ENCODE results near the gene AGO3. TPM values are rescaled to one million over a fixed set of nuclear protein-coding genes. Genes with fewer than 3 reads are reported as not detected.

Gene AGO3
- total and polyA plus RNA-seq, 2 of the 13 experiments (the other 11 are each of a cell fraction or from before 2014, with no cell fraction given) = 21.2 to 27.1 TPM

DNA sequence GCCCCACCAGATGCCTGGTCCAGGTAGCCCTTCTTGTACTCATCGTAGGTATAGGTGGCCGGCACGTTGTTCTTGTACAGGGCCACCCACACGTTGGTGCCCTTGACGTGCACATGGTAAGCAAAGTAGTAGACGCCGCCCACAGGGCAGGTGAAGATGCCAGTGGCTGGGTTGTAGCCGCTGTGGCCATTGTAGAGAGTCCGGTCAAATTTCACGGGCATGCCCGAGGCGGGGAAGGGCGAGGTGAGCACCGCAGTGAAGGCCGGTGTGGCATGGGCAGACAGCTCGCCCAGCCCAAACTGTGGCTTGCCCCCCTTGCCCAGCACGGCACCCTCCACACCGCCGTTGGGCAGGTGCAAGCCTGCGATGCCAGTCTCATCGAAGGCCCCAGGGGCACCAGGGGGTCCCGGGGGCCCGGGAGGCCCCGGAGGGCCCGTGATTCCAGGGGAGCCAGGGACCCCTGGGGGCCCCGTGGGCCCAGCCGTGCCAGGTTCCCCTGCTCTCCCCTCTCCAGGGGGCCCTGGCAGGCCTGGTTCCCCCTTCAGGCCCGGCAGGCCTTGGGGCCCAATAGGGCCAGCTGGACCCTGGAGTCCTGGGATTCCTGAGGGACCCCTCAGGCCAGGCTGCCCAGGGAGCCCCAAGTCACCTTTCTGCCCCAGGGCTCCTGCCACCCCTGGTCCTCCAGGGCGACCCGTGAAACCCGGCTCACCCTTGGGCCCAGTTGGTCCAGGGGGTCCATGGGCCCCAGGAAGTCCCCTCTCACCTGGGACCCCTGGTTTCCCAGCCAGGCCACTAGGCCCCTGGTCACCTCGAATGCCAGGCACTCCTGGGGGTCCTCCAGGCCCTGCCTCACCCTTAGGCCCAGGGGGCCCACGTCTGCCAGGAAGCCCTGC lies 167.0 kb downstream of the AGO3 start:
- Histone ChIP-seq H2AFZ (ENCODE audit: low read length) (no peak overlapping the region), H3K79me2 (ENCODE audit: insufficient read depth, low read length) (no peaks in the 10 kb centered on the region), H3K4me3 (replicated peaks in 1 of 3; ENCODE audit: insufficient read depth in 1 of 3, low read depth in 2 of 3, low read length in 3 of 3) (no peak overlapping the region), H3K27ac (ENCODE audit: extremely low read length, insufficient read depth, low read length) (no peak overlapping the region), H3K36me3 (replicated peaks in 1 of 2; ENCODE audit: control insufficient read depth in 1 of 2, insufficient read depth in 2 of 2, low read length in 2 of 2) (peaks cover 20 to 30% of the 10 kb centered on the region in 2 experiments), H3K4me1 (ENCODE audit: insufficient read depth, low read length) (peaks cover 29% of the 10 kb centered on the region; the same call in 1 of the 2 replicates), H3K9me3 (ENCODE audit: low read length) (no peaks in the 10 kb centered on the region), H4K20me1 (ENCODE audit: insufficient read depth, low read length) (0 out of 2 replicates have a peak, but pooled peaks cover under 1% of the 10 kb centered on the region), H3K27me3 (ENCODE audit: control insufficient read depth in 1 of 2, insufficient read depth in 2 of 2, low read length in 2 of 2) (no peaks in the 10 kb centered on the region), H3K4me2 (ENCODE audit: low read depth, low read length) (no peak overlapping the region), H3K9ac (ENCODE audit: insufficient read depth, low read depth, low read length) (no peak overlapping the region)
- intact Hi-C loops (cut with micrococcal nuclease; ENCODE audit: unreplicated experiment) (loop anchor here (5.0 kb wide), 1 partner anchor 189 kb away; no protein-coding TSS in a partner anchor), in situ Hi-C loops (cut with HindIII; ENCODE audit: extremely low pct_ligation_motif_present, low pct_unique_long_range_greater_than_20kb) (loop anchor here (5.0 kb wide), 1 partner anchor 34 kb away; no protein-coding TSS in a partner anchor)
- CTCF ChIA-PET (ENCODE audit: low intra/inter-chr PET ratio, low total read pairs) = interaction anchor here (5.0 kb wide), 1 partner anchor 36 kb away, joined by 104 read pairs; no protein-coding TSS in a partner anchor
- 94% methylated on average over 7 of the region's 33 CpGs for WGBS (ENCODE audit: low lambda C conversion rate)
- TF ChIP-seq ZNF674 (CRISPR knock-in tag; IDR thresholded peaks at IDR 0.05; ENCODE audit: low read depth) = no peak
- no TSS peak for BruUV-seq (replicated peaks)
- POLR2A ChIA-PET = interaction anchor here (1.2 to 2.6 kb wide), 2 partner anchors 20 to 52 kb away, joined by 5 to 7 read pairs; partner anchors contain the start of gene TRAPPC3
- FAIRE-seq (no peak), DNase-seq (ENCODE audit: low spot score) (no peak), ATAC-seq (no peak)

DNA sequence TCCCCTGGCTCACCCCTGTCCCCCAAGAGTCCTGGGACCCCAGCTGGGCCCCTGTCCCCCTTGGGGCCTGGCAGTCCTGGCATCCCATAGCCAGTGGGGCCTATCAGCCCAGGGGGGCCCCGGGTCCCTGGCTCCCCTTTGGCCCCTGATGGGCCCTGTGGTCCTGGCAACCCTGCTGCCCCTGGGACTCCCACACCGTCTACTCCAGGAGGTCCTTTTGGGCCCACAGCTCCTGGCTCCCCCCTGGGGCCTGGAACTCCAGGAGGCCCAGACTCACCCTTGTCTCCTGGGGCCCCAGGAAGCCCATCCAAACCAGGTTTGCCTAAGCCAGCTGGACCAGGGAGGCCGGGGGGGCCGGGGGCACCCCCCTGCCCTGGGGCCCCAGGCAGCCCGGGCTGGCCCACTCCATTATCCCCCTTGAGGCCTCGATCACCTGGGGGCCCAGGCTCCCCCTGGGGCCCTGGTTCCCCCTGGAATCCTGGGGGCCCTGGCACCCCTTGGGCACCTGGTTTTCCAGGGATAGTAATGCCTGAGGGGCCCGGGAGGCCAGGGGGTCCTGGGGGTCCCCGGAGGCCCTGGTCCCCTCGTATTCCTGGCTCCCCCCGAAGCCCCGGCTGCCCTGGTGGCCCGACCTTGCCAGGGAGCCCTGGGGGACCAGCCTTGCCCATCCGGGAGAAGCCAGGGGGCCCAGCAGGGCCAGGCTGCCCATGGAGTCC lies 167.9 kb downstream of the AGO3 start:
- no peak overlapping the region for H2AFZ ChIP-seq (ENCODE audit: low read length)
- peak overlapping the region; percentile 69 for H3K4me2 ChIP-seq (ENCODE audit: low read depth, low read length)
- peaks cover 29% of the 10 kb centered on the region; the same call in 1 of the 2 replicates for H3K4me1 ChIP-seq (ENCODE audit: insufficient read depth, low read length)
- intact Hi-C loops (cut with micrococcal nuclease; ENCODE audit: unreplicated experiment) (loop anchor here (1.0 to 5.0 kb wide), 2 partner anchors 35 to 188 kb away; no protein-coding TSS in a partner anchor), in situ Hi-C loops (cut with HindIII; ENCODE audit: extremely low pct_ligation_motif_present, low pct_unique_long_range_greater_than_20kb) (loop anchor here (5.0 kb wide), 1 partner anchor 33 kb away; no protein-coding TSS in a partner anchor)
- 0% methylated on average over 1 of the region's 13 CpGs for WGBS (ENCODE audit: low lambda C conversion rate)
- no peak overlapping the region for H3K27ac ChIP-seq (ENCODE audit: extremely low read length, insufficient read depth, low read length)
- ChIA-PET POLR2A (no interaction called here), CTCF (ENCODE audit: low intra/inter-chr PET ratio, low total read pairs) (interaction anchor here (0.6 to 5.0 kb wide), 5 partner anchors 35 to 186 kb away, joined by 3 to 104 read pairs (median 3); no protein-coding TSS in a partner anchor)
- no peaks in the 10 kb centered on the region for H3K79me2 ChIP-seq (ENCODE audit: insufficient read depth, low read length)
- H4K20me1 ChIP-seq (ENCODE audit: insufficient read depth, low read length) = no peaks in the 10 kb centered on the region
- peak overlapping the region; percentile 63; the same call in 1 of the 2 replicates for H3K9ac ChIP-seq (ENCODE audit: insufficient read depth, low read depth, low read length)
- DNase-seq (ENCODE audit: low spot score) (no peak), FAIRE-seq (no peak), ATAC-seq (peak; percentile 3; the same call in 1 of the 3 replicates)
- no TSS peak for BruUV-seq (replicated peaks)
- peaks cover 11 to 21% of the 10 kb centered on the region in 2 experiments for H3K36me3 ChIP-seq (replicated peaks in 1 of 2; ENCODE audit: control insufficient read depth in 1 of 2, insufficient read depth in 2 of 2, low read length in 2 of 2)
- no peaks in the 10 kb centered on the region for H3K27me3 ChIP-seq (ENCODE audit: control insufficient read depth in 1 of 2, insufficient read depth in 2 of 2, low read length in 2 of 2)
- peak overlapping the region in 2 of 3 experiments; percentile 42 to 60; a peak in 3 of 6 replicates for H3K4me3 ChIP-seq (replicated peaks in 1 of 3; ENCODE audit: insufficient read depth in 1 of 3, low read depth in 2 of 3, low read length in 3 of 3)
- H3K9me3 ChIP-seq (ENCODE audit: low read length) = no peaks in the 10 kb centered on the region
- TF ChIP-seq ZMAT3 (CRISPR knock-in tag; conservative IDR thresholded peaks at IDR 0.05) (no peak), LCORL (IDR thresholded peaks at IDR 0.05) (no peak), LCORL (CRISPR knock-in tag; IDR thresholded peaks at IDR 0.05) (no peak), ZNF512 (CRISPR knock-in tag; IDR thresholded peaks at IDR 0.05) (no peak), EEA1 (CRISPR knock-in tag; IDR thresholded peaks at IDR 0.05; ENCODE audit: borderline replicate concordance) (no peak), AGO2 (optimal IDR thresholded peaks at IDR 0.05; ENCODE audit: low read depth, low read length) (no peak), FOXC1 (CRISPR knock-in tag; IDR thresholded peaks at IDR 0.05; ENCODE audit: borderline replicate concordance) (no peak), SALL1 (CRISPR knock-in tag; IDR thresholded peaks at IDR 0.05) (no peak), NFE2L1 (CRISPR knock-in tag; IDR thresholded peaks at IDR 0.05; ENCODE audit: borderline replicate concordance) (no peak), KLF11 (CRISPR knock-in tag; IDR thresholded peaks at IDR 0.05) (no peak), HNRNPLL (IDR thresholded peaks at IDR 0.05; ENCODE audit: low read depth, low read length, poor library complexity, severe bottlenecking) (peak; percentile 4), ZNF775 (CRISPR knock-in tag; IDR thresholded peaks at IDR 0.05; ENCODE audit: borderline replicate concordance) (no peak), SRSF9 (IDR thresholded peaks at IDR 0.05; ENCODE audit: borderline replicate concordance, insufficient read depth, low read depth, low read length, poor library complexity, severe bottlenecking) (no peak)
